Measurements from ENCODE around the gene SLC38A4. TPM values are rescaled to one million over a fixed set of nuclear protein-coding genes. Genes with fewer than 3 reads are reported as not detected.

The SLC38A4 gene
- total and polyA plus RNA-seq, 2 experiments from 2014 or later = 6.2 to 12.5 TPM

DNA sequence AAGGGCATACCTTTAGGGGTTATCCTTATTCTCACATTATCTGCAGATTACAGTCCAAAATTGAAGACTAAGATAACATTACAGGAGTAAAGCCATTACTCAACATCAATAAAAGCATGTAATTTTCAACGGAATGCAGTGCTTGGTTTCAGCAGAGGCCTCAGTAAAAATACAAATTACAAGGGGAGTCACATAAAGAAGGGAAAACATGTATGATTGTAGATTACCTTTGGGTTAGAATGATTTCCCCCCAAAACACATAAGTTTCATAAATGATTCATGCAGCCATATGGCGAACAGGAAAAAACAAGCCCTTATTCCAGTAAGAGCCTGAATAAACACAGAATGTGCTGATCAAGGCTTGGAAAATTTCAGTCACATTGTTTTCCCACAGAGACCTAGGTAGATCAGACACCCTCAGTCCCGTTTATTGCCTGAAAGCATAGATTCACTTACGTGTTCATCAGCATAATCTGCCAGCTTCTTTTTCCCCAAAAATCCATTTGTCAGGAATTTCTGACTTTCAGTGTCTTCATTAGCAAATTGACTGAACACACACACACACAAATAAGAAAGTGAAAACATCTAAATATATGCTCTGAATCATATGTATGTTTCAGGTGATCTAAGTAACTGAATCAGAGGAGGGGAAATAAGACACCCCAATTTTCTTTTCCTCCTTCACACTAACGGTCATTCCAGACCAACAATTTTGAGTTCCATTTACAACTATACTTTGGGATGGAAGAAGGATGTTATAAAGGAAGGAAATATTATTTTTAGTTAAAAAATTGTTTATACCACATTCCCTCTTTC, 37.5 kb downstream of the SLC38A4 start (continued):
- TF ChIP-seq ZNF462 (CRISPR knock-in tag; IDR thresholded peaks at IDR 0.05) (no peak), NANOG (IDR thresholded peaks at IDR 0.05; ENCODE audit: borderline replicate concordance) (no peak)

GRCh38 chr12:46787496-46788055, 38.2 kb downstream of the SLC38A4 start:
- TF ChIP-seq ZNF331 (CRISPR knock-in tag; IDR thresholded peaks at IDR 0.05; ENCODE audit: low read depth) = no peak
- TF ChIP-seq JUNB (IDR thresholded peaks at IDR 0.05; ENCODE audit: unreplicated experiment) = no peak
- TF ChIP-seq, protein P1, sequence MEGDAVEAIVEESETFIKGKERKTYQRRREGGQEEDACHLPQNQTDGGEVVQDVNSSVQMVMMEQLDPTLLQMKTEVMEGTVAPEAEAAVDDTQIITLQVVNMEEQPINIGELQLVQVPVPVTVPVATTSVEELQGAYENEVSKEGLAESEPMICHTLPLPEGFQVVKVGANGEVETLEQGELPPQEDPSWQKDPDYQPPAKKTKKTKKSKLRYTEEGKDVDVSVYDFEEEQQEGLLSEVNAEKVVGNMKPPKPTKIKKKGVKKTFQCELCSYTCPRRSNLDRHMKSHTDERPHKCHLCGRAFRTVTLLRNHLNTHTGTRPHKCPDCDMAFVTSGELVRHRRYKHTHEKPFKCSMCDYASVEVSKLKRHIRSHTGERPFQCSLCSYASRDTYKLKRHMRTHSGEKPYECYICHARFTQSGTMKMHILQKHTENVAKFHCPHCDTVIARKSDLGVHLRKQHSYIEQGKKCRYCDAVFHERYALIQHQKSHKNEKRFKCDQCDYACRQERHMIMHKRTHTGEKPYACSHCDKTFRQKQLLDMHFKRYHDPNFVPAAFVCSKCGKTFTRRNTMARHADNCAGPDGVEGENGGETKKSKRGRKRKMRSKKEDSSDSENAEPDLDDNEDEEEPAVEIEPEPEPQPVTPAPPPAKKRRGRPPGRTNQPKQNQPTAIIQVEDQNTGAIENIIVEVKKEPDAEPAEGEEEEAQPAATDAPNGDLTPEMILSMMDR (conservative IDR thresholded peaks at IDR 0.05; ENCODE audit: low read depth in 2 of 2) = no peak
- Mint-ChIP-seq H3K36me3 (ENCODE audit: low read depth) (no peaks in the 10 kb centered on the region), H3K27ac (no peak overlapping the region), H3K9me3 (no peaks in the 10 kb centered on the region), H3K4me3 (no peak overlapping the region), H3K4me1 (peaks cover 8% of the 10 kb centered on the region), H3K27me3 (ENCODE audit: insufficient read depth, low read depth, poor library complexity) (no peaks in the 10 kb centered on the region)
- Histone ChIP-seq H3F3A (replicated peaks; ENCODE audit: low read depth) (no peaks in the 10 kb centered on the region), H3K27me3 (ENCODE audit: insufficient read depth) (no peaks in the 10 kb centered on the region), H3K4me2 (no peak overlapping the region), H3K36me3 (ENCODE audit: insufficient read depth) (no peaks in the 10 kb centered on the region), H4K20me1 (replicated peaks; ENCODE audit: insufficient read depth) (no peaks in the 10 kb centered on the region), H2AFZ (no peak overlapping the region), H3K4me1 (ENCODE audit: insufficient read depth) (no peaks in the 10 kb centered on the region), H3K9me2 (ENCODE audit: insufficient read depth) (no peaks in the 10 kb centered on the region), H3K79me2 (replicated peaks; ENCODE audit: insufficient read depth) (no peaks in the 10 kb centered on the region), H3K4me3 (no peak overlapping the region), H3K27ac (ENCODE audit: low read depth) (no peak overlapping the region)
- ATAC-seq (no peak), DNase-seq (ENCODE audit: low spot score) (no peak)
